Activated CD4-positive, alpha-beta T cell treated with anti-CD3 and anti-CD28 coated beads for 24 hours (primary cell): ENCODE data around the gene FGF14.

Experiments
- DNase-seq, 2 donors: peaks; one replicate each; pipeline ENCODE4 v3.0.0-alpha.2; 2020; ENCODE audit warnings: low read depth in 2 of 2

FGF14 gene

GRCh38 chr13:102250448-102250847 is 151.4 kb downstream of the FGF14 start:
- DNase-seq = no peak

GRCh38 chr13:102244607-102245227 is 157.1 kb downstream of the FGF14 start:
- DNase-seq = no peak

DNA sequence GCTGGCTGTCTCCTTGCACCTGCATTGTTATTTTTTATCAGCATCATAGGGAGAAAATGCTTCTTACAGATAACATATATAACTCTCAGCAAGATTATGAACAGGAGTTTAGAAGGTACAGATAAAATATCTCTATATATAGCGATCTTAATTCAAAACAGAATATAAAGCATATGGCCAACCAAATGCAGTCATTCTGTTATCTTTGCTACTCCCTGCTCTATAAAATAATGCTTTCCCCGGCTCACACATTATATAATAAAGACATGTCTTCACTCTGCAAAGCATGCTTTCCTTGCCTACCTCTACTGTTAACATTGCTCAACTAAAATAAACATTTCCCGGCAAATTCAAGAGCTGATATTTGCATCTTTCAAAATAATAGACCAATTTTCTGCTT is 161.7 kb downstream of the FGF14 start:
- no peak for DNase-seq

- DNase-seq = no peak
Observed at GRCh38 chr13:102237230-102237629, 164.6 kb downstream of the FGF14 start.

- no peak for DNase-seq
Observed at GRCh38 chr13:102236830-102237229, 165.0 kb downstream of the FGF14 start.

- no peak for DNase-seq
Observed at GRCh38 chr13:102236341-102236740, 165.5 kb downstream of the FGF14 start.

DNA sequence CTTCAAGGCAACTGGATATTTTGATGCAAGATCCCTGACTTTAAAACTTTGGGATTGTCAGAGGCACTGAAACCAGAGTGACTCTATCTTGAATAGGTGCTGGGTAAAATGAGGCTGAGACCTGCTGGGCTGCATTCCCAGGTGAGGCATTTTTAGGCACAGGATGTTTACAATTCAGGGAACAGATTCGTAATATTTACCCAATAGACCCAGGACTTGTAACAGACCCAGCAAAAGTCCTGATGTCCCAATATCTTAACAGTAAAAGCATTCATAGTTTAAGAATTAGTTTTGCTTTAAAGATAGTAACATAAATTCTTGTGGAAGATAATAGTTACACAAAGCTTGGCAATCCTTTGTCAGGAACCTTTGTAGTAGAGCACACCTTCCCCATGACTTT is 166.2 kb downstream of the FGF14 start:
- DNase-seq = no peak

DNA sequence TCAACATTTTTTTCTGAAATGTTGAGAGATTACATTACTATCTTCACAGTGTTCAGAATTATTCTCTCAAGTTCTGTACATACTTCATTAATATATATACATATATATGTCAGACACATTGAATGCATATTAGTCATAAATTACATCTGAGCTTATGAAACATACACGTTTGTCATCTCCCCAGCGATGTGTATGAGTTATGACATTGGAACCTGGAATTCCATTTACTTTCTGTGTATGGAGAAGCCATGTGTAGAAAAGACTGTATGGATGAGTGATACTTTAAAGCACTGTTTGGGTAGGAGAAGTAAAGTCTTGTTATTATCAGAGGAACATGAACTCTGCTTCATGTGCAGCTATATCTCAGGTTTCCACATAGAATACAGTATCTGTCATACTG is 167.2 kb downstream of the FGF14 start:
- no peak for DNase-seq

DNA sequence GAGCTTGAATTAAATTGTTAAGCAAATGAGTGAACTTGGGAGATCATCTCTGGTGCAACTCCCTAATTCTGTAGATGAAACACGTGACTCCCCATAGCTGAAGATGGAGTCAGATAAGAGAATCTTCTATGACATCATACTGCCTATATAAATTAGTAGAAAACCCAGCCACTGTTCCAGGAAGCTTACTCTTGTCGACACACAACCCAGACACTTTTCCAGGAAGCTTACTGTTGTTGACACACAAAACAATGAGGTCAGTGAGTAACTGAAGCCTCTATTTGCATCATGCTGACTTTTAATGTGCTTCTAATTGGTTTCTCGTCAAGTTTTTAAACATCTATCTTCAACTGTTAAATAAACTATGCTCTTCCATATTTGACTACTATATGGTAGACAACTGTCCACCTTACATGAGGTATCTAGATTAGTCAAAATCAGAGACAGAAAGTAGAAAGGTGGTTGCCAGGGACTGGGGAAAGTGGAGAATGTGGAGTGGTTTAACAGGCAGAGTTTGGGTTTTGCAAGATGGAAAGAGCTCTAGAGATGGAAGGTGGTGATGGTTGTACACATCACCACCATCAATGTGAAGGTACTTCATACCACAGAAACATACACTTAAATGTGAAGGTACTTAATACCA is 168.2 kb downstream of the FGF14 start:
- DNase-seq = no peak

DNA sequence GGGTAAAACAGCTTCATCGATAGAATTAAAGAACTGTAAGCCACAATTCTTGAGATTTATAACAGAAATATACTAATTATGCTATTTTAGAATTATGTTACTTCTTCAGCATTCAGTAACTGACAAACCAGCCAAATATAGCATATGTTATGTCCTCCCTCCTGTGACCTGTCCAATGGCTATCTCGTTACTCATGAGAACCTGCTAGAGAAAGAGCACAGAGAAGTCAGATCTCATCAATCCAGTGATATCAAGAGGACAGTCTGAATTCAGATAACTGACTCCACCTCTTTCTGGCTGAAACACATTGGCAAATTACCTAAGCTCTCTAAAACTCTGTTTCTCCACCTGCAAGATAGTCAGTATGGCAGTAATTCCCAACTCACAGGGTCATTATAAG is 170.4 kb downstream of the FGF14 start:
- DNase-seq = no peak

- DNase-seq = no peak
Observed at GRCh38 chr13:102227741-102228140, 174.1 kb downstream of the FGF14 start.

GRCh38 chr13:102226591-102226990 is 175.3 kb downstream of the FGF14 start:
- no peak for DNase-seq

DNA sequence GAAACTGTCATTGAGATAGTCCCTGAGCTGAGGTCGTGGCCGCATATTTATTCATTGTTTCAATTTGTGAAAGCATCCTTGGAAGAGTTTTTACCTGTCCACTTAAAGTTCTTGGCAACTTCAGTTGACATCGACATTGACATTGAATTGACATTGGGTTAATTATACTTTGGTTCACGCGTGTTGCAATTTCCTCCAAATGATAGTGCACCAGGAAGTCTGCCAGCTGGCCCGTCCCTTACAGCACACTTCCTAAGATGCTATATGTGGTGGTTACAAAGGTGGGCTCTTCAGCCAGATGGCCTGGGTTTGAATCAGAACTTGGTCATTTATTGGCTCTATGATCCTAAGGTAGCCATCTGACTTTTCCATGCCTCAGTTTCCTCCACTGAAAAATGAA is 176.0 kb downstream of the FGF14 start:
- no peak for DNase-seq

DNA sequence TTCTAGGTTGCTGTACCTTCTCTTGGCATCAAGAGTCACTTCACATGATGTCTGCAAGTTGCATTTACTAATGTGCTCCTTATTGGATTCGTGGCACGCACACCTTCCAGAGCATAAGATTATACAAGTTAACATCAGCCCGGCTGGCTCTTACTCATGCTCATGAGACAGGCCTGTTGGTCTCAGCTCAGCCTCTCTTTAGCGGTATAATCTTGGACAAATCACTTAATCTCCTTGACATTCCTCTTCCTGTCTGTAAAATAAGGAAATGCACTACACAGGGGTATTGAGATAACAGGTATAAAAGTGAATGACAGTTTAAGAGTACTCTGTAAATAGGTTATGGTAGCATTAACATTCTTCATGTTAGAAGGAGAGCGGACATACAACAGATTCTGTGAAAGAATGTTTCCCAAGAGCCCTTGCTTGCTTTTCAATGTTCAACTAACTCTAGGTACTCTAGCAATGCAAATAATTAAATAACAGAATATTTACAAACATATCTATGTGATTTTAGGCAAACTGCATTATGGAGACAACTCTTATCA is 181.1 kb downstream of the FGF14 start:
- DNase-seq = no peak

GRCh38 chr13:102214956-102215355 is 186.9 kb downstream of the FGF14 start:
- no peak for DNase-seq

GRCh38 chr13:102212729-102213128 is 189.1 kb downstream of the FGF14 start:
- DNase-seq = no peak

GRCh38 chr13:102208347-102208746 is 193.5 kb downstream of the FGF14 start:
- no peak for DNase-seq

- no peak for DNase-seq
Observed at GRCh38 chr13:102207680-102208342, 194.0 kb downstream of the FGF14 start.

GRCh38 chr13:102203718-102204117 is 198.1 kb downstream of the FGF14 start:
- no peak for DNase-seq

DNA sequence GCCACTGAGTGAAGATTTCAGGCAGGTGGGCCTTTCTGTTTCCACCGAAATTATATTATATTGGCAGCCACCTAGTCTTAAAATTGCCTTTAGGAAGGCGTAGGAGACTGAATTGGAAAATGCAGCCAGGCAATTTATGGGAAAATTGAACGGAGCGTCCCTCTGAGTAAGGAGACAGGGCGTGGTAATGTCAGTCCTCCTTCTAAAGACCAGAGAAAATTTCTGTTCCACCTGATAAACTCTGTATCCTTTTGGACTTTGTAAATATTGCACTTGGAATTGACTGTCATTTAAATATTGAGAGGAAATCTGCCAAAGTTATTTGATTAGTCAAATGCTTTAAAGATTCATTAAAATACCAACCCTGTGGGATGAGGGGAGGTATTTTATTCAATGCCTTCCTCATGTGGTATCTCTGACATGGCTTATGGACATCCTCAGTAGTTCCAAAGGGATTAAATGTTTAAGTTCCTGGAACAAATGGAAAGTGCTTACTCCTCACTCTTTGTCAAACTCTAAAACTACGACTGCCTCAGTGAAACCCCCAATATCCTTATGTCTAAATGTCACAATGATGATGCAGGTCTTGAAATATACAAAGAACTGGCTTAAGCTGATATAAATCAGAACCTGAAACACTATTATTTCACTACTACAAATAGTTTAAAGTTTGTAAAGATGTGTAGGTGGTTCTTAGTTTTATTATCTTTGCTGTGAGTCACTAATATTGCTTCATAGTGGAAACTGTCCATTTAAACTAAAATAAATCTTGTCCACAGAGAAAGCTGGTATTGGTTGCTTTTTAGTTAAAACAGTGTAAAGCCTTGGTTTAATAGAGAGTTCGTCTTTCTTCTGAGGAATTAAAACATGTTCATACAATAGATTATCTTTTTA is 203.2 kb downstream of the FGF14 start:
- no peak for DNase-seq

DNA sequence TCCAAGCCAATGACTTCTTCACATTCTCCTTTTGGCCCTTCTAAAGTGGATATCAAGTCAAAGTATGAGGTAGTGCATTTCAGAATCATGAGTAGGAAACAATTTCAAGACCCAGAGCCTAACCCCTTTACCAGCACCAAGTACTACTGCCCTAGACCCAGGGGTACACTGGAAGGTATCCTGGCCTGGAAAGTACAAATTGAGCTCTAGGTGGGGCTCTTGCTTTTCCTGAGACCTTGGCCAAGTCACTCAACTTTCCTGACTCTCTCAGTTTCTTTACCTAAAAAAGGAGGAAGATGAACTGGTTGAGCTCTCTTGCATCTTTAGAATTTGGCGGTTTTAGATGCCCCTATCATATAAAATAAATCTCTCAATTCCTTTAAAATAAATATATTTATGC is 204.7 kb downstream of the FGF14 start:
- DNase-seq = no peak
